Nephron (organoid): ENCODE data around the gene DENND11.

Experiments used
- H3K27ac Mint-ChIP-seq, 3 experiments: 2 replicates each; pipeline ENCODE4 v1.8.0; 2020; ENCODE audit warnings: mixed read lengths in 3 of 3, mild to moderate bottlenecking in 2 of 3, moderate library complexity in 1 of 3
- H3K27me3 Mint-ChIP-seq: 2 replicates; pipeline ENCODE4 v1.8.0; 2021; ENCODE audit warnings: low read depth, mild to moderate bottlenecking, moderate library complexity, mixed read lengths
- H3K36me3 Mint-ChIP-seq: 2 replicates; pipeline ENCODE4 v1.8.0; 2020; ENCODE audit warnings: low read depth, mixed read lengths
- H3K4me1 Mint-ChIP-seq: 2 replicates; pipeline ENCODE4 v1.8.0; 2020; ENCODE audit warnings: mixed read lengths
- H3K4me3 Mint-ChIP-seq, 3 experiments: 2 replicates each; pipeline ENCODE4 v1.8.0; 2020; ENCODE audit warnings: mild to moderate bottlenecking in 3 of 3, mixed read lengths in 3 of 3, moderate library complexity in 2 of 3
- H3K9me3 Mint-ChIP-seq: 2 replicates; pipeline ENCODE4 v1.8.0; 2020; ENCODE audit warnings: mixed read lengths
- TF ChIP-seq, protein P1 (sequence below), 3 experiments: fragments of 200-600 bp; sonication (generic); IDR thresholded peaks; one replicate each; pipeline ENCODE4 v1.5.0; 2021; ENCODE audit warnings: antibody characterized with exemption in 3 of 3; ENCODE audit not compliant: unreplicated experiment in 3 of 3

Gene DENND11

GRCh38 chr7:141722529-141722928 is 20.6 kb upstream of the DENND11 start:
- Mint-ChIP-seq H3K4me3 (no peak overlapping the region), H3K9me3 (no peaks in the 10 kb centered on the region), H3K27me3 (no peaks in the 10 kb centered on the region), H3K36me3 (no peaks in the 10 kb centered on the region), H3K4me1 (no peaks in the 10 kb centered on the region), H3K27ac (no peak overlapping the region)
- TF ChIP-seq, protein P1, sequence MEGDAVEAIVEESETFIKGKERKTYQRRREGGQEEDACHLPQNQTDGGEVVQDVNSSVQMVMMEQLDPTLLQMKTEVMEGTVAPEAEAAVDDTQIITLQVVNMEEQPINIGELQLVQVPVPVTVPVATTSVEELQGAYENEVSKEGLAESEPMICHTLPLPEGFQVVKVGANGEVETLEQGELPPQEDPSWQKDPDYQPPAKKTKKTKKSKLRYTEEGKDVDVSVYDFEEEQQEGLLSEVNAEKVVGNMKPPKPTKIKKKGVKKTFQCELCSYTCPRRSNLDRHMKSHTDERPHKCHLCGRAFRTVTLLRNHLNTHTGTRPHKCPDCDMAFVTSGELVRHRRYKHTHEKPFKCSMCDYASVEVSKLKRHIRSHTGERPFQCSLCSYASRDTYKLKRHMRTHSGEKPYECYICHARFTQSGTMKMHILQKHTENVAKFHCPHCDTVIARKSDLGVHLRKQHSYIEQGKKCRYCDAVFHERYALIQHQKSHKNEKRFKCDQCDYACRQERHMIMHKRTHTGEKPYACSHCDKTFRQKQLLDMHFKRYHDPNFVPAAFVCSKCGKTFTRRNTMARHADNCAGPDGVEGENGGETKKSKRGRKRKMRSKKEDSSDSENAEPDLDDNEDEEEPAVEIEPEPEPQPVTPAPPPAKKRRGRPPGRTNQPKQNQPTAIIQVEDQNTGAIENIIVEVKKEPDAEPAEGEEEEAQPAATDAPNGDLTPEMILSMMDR (IDR thresholded peaks at IDR 0.05; ENCODE audit: unreplicated experiment in 3 of 3) = no peak

DNA sequence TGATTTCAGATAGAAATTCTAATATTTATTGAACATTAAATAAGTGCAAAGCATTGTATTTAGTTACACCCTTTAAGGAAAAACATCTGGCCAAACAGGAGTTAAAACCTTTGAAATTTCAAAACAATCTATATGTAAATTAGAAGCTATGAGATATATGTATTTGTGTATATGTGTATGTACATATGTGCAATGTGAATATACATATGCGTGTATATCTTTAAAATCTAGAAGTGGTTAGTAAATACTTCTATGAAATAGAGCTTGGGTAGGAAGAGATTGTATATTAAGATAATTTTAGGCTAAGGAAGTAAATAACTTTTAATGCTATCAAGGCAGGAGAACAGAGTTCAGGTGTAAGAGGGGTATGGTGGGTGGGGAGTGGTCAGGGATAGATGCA is 15.5 kb upstream of the DENND11 start:
- no peaks in the 10 kb centered on the region for H3K9me3 Mint-ChIP-seq
- no peak overlapping the region for H3K4me3 Mint-ChIP-seq
- H3K4me1 Mint-ChIP-seq = no peaks in the 10 kb centered on the region
- no peaks in the 10 kb centered on the region for H3K27me3 Mint-ChIP-seq
- H3K27ac Mint-ChIP-seq = no peak overlapping the region
- TF ChIP-seq, protein P1 (IDR thresholded peaks at IDR 0.05; ENCODE audit: unreplicated experiment in 3 of 3) = no peak
- H3K36me3 Mint-ChIP-seq = no peaks in the 10 kb centered on the region

- Mint-ChIP-seq H3K27ac (no peak overlapping the region), H3K9me3 (no peaks in the 10 kb centered on the region)
Observed at GRCh38 chr7:141715794-141716689, 14.1 kb upstream of the DENND11 start.

GRCh38 chr7:141715018-141715417 is 13.1 kb upstream of the DENND11 start:
- TF ChIP-seq, protein P1 (IDR thresholded peaks at IDR 0.05; ENCODE audit: unreplicated experiment in 3 of 3) = no peak
- Mint-ChIP-seq H3K36me3 (no peaks in the 10 kb centered on the region), H3K4me1 (no peaks in the 10 kb centered on the region), H3K4me3 (no peak overlapping the region), H3K27me3 (no peaks in the 10 kb centered on the region), H3K9me3 (no peaks in the 10 kb centered on the region), H3K27ac (no peak overlapping the region)

More at GRCh38 chr7:141715794-141716689, 14.1 kb upstream of the DENND11 start:
- Mint-ChIP-seq H3K4me3 (no peak overlapping the region), H3K27me3 (no peaks in the 10 kb centered on the region), H3K36me3 (no peaks in the 10 kb centered on the region), H3K4me1 (no peaks in the 10 kb centered on the region)
- TF ChIP-seq, protein P1 (IDR thresholded peaks at IDR 0.05; ENCODE audit: unreplicated experiment in 3 of 3) = no peak

- no peaks in the 10 kb centered on the region for H3K27me3 Mint-ChIP-seq
- no peaks in the 10 kb centered on the region for H3K4me1 Mint-ChIP-seq
- no peaks in the 10 kb centered on the region for H3K36me3 Mint-ChIP-seq
- H3K4me3 Mint-ChIP-seq = no peak overlapping the region
- TF ChIP-seq, protein P1 (IDR thresholded peaks at IDR 0.05; ENCODE audit: unreplicated experiment in 3 of 3) = no peak
- no peaks in the 10 kb centered on the region for H3K9me3 Mint-ChIP-seq
- H3K27ac Mint-ChIP-seq = no peak overlapping the region
Observed at GRCh38 chr7:141714571-141714970, 12.6 kb upstream of the DENND11 start.

DNA sequence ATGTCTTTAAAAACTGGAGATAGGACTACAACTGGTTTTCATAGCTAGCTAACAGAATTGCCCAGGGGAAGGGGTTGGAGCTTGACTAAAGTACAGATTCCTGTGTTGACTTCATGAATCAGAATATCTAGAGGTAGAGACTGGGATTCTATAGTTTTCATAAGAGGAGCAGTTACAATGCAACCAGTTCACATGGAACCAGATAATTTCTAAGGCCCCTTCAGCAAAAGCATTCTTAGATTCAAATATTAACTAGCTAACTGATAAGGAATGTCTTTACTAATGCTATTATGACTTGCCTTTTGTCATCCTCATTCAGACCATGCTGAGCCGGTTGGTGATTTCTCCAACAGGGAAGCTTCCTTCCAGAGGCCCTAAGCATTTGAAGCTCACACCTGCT is 11.9 kb upstream of the DENND11 start:
- Mint-ChIP-seq H3K27ac (no peak overlapping the region), H3K9me3 (no peaks in the 10 kb centered on the region), H3K36me3 (no peaks in the 10 kb centered on the region), H3K4me1 (no peaks in the 10 kb centered on the region), H3K4me3 (no peak overlapping the region), H3K27me3 (no peaks in the 10 kb centered on the region)
- TF ChIP-seq, protein P1 (IDR thresholded peaks at IDR 0.05; ENCODE audit: unreplicated experiment in 3 of 3) = no peak
